CD4-positive, alpha-beta T cell treated with Interferon alpha-2 for 1 hour (primary cell): ENCODE results near the gene CFAP45.
"Not testable (repeated sequence)": the region's sequence is repeated elsewhere in the genome, so short reads cannot be mapped to it uniquely, and the experiment has no call there.

Experiments
- DNase-seq, 2 donors: peaks; one replicate each; pipeline ENCODE4 v3.0.0-alpha.2; 2020 to 2022

Gene CFAP45

DNA sequence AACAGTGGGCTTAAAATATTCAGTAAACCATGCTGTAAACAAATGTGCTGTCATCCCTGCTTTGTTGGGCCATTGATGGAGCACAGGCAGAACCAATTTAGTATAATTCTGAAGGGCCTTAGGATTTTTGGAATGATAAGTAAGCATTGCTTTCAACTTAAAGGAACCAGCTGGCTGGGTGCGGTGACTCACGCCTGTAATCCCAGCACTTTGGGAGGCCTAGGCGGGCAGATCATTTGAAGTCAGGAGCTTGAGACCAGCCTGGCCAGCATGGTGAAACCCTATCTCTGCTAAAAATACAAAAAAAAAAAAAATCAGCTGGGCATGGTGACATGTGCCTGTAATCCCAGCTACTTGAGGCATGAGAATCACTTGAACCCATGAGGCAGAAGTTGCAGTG, 4.1 kb upstream of the CFAP45 start:
- not testable (repeated sequence) for DNase-seq

DNA sequence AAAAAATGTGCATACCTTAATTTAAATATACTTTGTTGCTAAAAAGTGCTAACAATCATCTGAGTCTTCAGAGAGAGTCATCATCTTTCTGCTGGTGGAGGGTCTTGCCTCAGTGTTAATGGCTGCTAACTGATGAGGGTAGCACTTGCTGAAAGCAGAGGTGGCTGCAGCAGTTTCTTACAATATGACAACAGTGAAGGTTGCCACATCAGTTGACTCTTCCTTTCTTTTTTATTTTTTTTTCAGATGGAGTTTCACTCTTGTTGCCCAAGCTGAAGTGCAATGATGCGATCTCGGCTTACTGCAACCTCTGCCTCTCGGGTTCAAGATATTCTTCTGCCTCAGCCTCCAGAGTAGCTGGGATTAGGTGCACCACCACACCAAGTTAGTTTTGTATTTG, 2.6 kb upstream of the CFAP45 start:
- no peak for DNase-seq

DNA sequence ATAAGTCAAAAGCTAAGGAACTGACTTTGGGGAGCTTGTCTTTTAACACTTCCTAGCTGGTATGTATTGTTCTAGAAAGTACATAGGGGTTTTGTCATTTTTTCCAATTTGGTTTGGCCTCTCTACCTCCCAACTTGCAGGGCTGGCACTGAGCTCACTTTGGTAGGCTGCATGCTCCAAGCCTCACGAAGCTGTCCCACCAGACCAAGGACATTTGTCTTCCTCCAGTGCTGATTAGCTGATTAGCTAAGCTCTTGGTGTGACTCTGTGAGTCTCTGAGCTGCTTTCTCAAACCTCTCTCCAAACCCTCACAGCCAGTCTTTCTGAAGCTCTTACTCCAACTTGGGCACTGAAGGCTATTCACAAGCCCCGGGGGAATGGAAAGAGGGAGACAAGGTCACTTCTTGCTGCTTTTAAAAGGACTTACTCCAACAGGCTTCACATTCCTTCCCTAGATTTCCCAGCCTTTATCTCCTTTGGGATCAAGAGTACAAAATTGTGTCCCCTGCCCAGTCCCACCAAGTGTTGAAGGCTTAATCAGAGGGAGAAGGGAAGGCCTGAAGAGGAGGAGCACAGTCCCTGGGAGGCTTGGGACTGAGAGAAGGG, 893 bp upstream of the CFAP45 start:
- DNase-seq: no peak

DNA sequence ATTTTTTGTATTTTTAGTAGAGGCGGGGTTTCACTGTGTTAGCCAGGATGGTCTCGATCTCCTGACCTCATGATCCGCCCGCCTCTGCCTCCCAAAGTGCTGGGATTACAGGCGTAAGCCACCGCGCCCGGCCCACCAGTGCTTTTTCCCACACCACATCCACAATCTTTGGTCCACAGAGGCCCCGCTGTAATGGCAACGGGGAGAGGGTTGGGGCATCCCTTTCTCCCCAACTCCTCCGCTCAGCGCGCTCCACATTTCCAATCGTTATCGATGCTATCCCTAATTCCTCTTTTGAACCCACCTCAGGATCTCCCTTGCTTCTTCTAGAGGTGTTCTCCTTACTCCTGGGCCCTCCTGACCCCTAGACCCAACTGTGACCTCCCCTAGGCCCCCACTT, 331 bp downstream of the CFAP45 start:
- not testable (repeated sequence) for DNase-seq

DNA sequence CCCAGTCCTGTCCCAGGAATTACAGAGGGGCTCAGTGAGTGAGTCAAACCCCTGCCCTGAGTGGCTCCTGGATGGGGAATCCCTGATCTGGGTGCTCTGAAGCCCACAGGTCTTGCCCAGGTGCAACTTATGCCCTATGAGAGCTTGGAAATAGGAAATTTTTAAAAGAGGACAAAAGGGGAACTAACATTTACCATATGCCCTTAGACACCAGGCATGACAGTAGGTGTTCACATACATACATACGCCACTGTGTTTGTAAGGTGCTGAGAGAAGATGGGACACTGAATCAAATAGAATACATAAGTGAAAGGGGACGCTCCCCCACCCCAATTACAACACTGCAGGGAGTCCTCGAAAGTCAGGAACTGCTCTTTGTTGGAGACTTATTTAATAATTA, 1.4 kb downstream of the CFAP45 start:
- DNase-seq: no peak

DNA sequence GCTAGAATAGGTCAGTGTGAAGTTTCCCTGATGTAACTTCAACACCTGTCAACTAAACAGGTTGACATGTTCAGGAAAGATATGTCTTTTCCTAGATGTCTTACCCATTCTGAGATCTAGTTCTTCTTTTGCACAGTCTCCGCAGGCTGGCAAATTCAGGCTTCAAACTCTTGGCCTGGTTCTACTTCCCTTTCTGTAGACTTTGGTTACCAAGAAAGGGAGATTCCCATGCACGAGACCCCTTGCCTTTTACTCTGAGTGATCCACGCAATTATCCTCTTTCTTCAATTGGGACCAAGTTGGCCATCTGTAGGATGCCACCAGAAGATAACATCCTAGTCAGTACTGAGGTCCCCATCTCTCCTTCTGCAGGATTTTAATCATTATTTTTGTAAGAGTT, 2.0 kb downstream of the CFAP45 start:
- no peak for DNase-seq

DNA sequence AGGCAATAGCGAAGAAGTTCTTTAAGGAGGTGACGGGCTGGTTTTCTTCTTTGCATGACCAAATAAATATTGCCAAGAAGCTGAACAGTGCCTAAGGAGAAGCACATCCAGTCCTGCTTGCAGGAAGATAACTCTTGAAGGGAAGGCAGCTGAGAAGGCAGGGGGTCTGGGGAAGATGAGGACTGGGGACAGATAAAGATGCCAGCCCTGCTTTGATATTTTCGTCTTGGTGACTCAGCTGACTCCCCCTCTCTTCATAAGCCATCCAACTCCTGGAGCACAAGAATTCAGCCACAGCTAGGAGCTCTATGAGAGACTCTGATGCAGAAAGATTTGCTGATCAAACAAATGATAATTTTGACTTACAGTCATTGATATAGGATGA, 3.4 kb downstream of the CFAP45 start:
- DNase-seq: no peak

DNA sequence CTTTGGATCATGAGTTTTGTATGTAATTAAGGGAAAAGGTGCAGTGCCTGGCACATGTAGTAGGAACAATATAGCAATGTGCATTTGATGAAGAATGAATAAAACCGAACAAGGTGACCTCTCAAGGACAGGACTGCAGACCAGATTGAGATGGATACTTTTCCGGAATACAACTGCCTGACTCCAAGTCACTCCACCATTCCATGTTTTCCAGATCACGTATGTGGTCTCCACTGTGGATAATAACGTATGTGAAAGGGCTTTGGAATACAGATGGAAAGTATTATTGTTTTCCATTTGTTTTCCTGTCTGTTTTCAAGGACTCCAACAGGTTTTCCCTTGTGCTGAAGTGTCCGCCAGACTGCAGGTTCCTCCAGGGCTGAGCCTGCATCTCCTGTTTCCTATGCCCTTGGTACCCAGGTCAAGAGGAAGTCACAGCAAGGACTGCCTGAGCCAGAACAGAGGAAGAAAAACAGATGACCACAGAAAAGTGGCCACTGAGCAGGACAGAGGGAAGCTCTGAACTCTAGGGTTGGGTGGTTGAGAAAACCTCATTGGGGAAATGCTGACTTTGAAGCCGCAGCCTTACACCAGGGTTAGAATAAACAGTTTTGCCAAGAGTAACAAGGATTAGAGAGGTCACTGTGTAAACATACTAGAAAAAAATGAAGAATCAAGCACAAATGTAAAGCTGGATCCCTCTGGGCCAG, 4.0 kb downstream of the CFAP45 start:
- DNase-seq: no peak

DNA sequence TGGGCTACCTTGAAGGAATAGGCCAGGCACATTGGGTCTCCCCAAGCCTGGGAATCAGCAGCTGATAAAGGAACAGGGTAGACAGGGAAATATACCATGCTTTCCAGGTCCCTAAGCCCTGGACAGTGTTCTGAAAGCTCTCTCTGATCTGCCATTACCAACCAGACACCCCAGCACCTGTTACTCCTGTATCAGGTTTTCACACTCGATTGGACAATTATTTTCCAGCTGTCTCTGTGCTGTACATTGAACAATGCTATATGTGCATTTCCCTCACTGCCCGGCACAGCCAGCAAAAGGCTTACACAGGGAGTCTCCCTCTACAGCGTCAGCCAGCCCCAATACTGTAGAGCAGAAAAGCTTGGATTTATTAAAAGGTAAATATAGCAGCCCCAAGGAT, 4.7 kb downstream of the CFAP45 start:
- no peak for DNase-seq

DNA sequence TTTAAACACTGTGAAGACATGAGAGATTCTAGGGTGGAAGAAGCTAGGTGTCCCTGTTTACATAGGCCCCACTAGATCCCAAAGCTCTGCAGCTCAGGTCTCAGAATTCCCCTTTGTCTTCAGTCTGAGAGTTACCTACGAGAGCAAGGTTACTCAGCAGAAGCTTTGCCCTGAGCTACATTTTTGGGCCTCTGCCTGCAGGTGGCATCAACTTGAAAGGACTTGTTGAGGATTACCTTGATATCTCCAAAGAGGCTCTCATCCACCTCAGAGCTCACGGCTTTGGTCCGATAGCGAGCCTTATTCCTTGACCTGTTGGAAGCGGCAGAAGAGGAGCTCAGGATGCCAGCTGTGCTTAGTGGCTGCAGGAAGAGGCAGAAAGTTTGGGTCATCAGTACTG, 7.0 kb downstream of the CFAP45 start:
- DNase-seq: peak in 1 of 2 donors; percentile 33

DNA sequence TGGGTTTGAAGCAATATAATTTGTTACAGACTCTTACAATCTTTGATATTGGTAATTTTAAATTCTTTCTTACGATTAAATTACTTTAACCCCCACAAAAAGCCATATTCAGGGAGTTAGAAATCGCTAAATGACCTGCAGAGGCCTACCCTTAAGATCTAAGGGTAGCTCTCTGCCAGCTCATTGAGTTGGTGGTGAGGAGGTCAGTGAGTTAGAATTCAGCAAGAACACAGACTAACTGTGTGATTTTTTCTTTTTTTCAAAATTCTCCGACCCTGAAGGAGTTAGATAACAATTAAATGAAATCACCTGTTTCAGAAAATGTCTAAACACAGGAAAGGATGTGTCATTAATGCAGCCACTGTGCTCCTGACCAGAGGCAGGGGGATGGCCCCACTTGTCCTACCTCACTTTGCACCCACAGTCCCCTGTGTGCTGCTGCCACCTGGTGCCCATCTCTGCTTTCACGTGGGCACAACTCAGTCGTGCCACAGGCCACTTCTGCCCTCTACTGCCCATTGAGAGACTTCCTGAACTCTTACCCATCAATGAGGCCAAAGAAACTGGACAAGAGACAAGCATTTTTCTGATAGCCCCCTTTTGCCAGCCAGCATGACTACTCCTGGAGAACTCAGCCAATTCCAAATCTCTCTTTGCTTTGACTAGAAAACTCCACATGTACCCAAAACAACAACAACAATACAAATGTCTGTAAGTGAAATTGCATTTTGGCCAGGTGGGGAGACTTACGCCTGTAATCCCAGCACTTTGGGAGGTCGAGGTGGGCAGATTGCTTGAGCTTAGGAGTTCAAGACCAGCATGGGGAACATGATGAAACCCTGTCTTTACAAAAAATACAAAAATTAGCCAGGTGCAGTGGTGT, 8.4 kb downstream of the CFAP45 start:
- peak; percentile 83 to 87 for DNase-seq

DNA sequence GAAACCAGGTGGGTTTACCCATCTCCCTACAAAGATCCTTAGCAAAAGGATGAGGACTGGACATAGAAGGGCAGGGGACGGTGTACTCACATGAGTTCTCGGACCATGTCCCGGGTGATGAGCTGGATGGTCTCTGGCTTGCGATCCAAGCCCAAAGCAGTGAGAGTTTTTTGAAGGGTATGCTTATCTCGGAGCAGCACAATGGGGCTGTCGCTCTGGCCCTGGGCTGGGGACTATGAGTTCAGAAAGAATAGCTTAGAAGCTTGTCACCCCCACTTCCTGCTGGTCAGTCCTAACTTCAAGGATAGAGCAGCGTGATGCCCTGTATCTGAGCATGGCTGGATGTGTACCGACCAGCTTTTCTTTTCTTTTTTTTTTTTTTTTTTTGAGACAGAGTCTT, 9.6 kb downstream of the CFAP45 start:
- no peak for DNase-seq

DNA sequence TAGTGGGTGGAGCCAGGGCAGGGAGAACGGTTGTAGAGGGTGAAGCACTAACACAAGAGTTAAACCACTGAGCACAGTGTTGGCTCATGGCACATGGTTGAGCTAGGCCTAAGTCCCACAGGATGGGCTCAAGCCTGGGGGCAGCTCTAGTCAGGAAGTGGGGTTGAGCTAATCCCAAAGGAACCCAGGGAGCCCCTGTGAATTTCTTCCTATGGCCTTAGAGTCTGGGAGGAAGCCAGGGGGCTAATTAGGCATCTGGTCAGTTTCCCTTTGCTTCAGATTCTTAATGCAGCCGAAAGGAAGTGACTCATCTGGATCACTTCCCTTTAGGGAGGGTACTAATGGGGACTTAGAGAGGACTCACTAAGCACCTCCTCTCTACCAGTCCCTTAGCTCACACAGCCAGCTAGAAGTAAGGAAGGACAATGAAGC, 10.1 kb downstream of the CFAP45 start:
- DNase-seq: peak; percentile 28 to 34

DNA sequence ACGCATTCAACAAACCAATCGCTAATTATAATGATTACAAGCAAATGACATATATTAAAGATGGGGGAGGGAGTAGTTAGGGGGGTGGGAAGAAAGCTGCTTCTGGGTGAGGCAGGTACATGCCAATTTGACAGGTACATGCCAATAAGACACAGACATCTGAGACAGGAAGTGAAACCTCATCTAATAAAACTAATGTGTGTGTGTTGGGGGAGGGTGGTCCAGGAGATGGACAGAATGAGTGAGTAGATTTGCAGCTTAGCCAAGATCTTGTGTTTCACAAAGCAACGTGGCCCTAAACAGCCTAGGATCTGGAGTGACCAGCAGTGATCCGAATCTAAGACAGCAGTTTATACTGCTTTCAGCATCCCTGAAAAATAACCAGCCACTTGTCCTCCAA, 10.8 kb downstream of the CFAP45 start:
- no peak for DNase-seq

DNA sequence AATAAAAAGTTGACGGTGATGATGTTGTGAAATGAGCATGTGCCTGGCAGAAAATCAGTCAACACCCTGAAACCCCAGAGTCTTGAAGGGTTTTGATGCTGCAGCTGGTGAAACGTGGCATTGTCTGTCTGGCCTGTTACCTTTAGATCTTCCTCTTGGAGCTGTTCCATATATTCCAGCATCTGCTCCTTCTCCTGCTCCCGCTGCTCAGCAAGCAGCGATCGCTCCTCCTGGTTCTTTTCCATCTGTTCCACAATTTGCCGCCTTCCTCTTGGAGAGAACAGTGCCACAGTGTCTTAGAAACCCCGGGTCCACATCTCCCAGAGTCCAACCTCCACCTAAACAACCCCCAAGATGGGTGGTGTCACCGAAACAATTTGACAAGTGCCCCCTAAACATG, 15.7 kb downstream of the CFAP45 start:
- no peak for DNase-seq

DNA sequence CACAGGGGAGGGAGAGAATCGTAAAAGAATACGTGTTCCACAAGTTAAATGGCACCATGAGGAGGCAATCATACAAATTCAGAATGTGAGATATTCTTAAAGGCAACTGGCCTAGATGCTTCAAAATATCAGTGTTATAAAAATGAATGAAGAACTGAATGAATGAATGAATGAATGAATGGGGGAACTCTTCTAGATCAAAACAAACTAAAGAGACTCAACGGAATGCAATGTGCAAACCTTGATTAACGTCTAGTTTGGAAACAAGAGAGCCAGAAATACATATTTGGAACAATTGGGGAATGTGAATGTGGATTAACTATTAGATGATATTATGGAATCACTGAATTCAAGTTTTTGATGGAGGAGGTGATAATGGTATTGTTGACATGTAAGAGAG, 16.8 kb downstream of the CFAP45 start:
- no peak for DNase-seq

DNA sequence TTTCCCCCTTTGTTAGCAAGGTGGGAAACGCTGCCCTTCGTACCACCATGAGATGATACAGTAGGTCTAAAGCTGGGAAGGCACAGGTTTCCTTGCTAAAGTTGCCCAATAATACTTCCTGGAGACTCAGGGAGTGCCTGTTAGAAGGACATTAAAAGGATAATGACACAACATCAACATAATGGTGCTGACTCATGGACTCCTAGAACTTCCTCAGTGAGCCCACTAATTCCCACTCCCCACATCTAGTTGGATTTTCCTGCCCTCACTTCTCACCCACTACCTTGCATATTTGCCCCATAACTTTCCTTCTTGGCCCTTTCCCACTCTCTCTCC, 17.5 kb downstream of the CFAP45 start:
- no peak for DNase-seq

DNA sequence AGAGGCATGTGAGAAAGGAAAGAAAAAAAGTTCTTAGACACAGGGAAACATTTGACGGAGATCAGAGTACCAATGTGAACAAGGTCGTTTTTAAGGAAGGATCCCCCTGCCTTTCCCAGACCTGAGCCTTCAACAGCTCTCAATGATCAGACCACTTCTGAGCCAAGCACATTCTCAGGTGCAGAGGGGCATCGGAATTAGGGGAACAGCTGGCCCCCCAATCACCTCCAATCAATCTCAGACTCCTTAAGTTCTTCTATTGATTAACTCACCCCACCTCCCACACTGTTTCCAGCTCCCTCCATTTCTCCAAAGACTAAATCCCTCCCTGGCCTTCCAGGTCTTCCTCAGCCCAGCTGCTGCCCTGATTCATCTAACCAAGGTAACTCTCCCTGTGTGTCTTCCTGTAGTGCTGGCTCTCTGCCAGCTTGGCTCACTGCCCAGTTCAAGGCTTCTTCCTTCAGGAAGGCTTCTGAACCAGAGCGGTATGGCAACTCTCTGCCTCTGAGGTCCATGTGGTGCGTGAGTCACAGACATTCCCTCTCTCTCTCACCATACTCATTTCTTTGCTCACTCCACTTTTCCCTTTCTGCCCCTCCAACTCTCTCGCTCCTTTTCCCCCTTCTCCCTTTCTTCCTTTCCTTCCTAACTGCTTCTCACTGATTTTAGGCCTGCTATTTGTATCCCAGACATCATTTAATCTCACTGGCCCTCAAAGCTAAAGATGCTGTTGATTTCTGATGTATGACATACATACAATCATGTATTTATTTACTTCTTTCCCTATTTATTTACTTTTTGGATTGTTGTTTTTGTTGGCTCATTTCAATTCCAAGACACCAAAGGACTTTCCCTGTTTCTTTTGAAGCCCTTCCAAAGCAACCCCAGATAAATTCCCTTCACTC, 18.1 kb downstream of the CFAP45 start:
- peak; percentile 41 to 48 for DNase-seq

DNA sequence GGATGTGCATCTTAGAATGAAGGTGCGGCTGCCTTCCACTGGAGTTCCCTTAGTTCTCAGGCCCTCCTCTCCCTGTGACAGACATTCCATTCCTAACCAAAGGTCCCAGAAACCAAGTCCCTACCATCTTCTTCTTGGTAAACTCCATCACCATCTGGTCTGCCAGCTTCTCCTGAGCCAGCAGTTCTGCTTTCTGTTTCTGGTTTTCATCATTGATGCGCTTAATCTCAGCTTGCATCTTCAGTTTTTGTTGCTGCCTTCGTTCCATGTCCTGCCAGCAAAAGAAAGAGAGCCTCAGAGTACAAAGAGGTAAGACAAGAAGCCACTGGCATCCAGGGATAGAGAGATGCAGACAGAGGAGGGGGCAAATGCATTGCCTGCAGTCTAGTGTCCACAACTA, 19.5 kb downstream of the CFAP45 start:
- no peak for DNase-seq

DNA sequence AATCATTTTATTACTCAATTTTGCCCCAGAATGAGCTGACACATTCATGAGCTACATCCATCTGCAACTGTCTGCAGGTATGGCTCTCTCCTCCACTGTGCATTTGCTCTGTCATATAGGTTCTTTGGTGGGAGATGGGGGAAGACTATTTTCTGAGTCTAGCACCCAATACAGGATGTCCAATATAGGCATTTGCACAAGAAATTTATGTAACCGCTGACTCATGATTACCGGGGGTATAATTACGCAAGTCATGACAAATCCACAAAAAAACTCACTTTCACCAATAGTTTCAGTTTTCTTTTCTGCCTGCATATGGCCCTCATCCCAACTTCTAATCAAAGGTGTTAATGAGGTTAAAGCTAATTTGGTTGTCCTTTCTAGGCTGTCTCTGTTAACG, 20.0 kb downstream of the CFAP45 start:
- peak in 1 of 2 donors; percentile 16 for DNase-seq

DNA sequence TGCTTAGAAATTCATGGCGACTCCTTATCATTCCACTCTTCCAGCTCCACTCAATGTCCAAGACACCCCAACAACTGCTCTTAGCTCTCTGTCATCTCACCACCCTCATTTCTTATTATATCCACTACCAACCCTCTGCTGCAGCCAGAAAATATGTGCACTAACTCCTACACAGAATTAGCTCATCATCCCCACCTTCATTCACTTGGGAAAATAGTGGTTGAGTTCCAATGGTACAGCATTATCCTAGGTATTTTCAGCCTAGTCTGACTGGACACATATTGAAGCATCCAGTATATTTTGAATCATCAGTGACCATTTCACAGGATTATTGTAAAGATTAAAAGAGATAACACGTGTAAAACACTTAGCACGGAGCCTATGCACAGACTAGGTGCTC, 20.8 kb downstream of the CFAP45 start:
- DNase-seq: no peak

DNA sequence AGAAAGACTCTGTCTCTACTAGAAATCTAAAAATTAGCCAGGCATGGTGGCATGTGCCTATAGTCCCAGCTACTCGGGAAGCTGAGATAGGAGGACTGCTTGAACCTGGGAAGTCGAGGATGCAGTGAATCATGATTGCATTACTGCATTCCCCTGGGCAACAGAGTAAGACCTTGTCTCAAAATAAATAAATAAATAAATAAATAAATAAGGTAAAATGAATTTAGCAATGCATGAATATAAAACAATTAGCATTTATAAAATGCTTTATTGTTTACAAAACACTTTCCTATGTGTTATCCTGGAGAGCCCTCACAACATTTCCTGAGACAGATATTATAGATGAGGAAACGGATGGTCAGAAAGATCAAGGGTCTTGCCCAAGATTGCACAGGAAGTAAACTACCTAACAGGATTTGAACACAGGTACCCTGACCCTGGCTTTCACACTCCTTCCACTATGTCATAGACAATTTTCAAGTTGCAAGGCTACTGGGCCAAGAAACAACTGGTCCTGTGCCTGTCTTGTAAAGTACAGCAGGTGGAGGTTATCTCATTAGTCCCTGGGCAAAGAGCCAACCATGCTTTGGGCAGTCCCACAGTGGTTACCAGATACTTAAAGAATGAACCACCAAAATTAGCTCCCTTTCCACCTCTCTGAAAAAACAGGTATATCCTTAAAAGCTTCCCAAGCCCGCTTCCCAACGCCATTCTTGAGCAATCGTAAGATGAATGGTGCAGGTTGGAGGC, 22.1 kb downstream of the CFAP45 start:
- no peak for DNase-seq
